Neural cell (in vitro differentiated cells): ENCODE results near the gene LAMA5.

Experiments used
- EP300 ChIP-seq: fragments of 450-650 bp; conservative IDR thresholded peaks from 2 replicates; pipeline ENCODE4 v1.6.1; 2014; ENCODE audit warnings: antibody characterized with exemption, mild to moderate bottlenecking, moderate library complexity; ENCODE audit not compliant: poor library complexity, severe bottlenecking
- TF ChIP-seq, protein P1 (sequence below): fragments of 450-650 bp; IDR thresholded peaks from 2 replicates; pipeline ENCODE4 v1.5.1; 2014; ENCODE audit warnings: antibody characterized with exemption, mild to moderate bottlenecking, moderate library complexity; ENCODE audit not compliant: poor library complexity, severe bottlenecking

DNA sequence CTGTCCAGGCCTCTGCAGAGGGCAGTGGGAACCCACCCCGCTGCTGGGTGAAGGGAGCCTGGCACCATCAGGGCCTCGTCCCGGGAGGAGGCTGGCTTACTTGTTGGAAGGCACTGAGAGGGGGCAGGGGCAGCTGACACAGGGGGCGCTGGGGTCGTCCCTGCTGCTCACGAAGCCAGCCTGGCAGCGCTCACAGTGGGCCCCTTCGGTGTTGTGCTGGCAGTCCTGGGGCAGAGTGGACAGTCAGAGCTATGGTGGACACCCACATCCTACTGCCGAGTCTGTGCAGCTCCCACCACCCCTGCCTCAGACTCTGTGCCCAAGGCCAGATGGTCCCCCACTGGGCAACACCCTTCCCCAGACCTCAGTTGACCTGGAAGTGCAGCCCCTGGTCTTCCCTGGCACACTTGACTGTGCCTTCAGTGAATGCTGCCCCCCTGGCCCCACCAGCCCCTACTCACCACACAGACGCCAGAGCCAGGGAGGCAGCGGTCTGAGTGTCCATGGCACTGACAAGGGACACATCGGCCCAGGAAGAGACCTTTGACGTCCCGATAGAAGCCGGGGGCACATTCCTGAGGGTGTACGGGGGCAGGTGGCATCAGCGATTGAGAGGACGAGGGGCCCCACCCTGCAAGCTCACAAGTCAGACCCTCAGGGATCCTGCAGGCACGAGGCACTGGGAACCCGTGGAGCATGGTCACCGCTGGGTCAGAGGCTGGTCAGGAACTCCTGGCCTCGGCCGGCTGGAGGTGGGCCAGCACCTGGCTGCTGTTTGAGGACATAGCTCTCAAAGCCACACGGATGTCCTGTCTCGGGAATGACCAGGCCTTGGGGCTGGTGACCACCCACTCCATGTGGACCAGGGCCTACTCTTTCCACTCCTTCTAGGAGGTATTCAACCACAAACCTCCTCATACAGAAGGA is 42.9 kb downstream of the LAMA5 start:
- TF ChIP-seq EP300, result no peak
- TF ChIP-seq, protein P1, sequence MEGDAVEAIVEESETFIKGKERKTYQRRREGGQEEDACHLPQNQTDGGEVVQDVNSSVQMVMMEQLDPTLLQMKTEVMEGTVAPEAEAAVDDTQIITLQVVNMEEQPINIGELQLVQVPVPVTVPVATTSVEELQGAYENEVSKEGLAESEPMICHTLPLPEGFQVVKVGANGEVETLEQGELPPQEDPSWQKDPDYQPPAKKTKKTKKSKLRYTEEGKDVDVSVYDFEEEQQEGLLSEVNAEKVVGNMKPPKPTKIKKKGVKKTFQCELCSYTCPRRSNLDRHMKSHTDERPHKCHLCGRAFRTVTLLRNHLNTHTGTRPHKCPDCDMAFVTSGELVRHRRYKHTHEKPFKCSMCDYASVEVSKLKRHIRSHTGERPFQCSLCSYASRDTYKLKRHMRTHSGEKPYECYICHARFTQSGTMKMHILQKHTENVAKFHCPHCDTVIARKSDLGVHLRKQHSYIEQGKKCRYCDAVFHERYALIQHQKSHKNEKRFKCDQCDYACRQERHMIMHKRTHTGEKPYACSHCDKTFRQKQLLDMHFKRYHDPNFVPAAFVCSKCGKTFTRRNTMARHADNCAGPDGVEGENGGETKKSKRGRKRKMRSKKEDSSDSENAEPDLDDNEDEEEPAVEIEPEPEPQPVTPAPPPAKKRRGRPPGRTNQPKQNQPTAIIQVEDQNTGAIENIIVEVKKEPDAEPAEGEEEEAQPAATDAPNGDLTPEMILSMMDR, result no peak
